Left lung (tissue), 10 donors: Measurements from ENCODE around the gene ADGRB3. TPM values are rescaled to one million over a fixed set of nuclear protein-coding genes. Genes with fewer than 3 reads are reported as not detected.

ENCODE experiments used
- ATAC-seq: fragments of 200-7000 bp; cut with Tn5 transposase; one replicate; pipeline ENCODE4 v1.9.1; 2020; ENCODE audit warnings: moderate library complexity
- DNase-seq, 4 donors: peaks; one replicate each; pipeline ENCODE4 v3.0.0-alpha.2; 2013 to 2020
- H3K27ac ChIP-seq, 2 donors: fragments of 200-600 bp; sonication (generic) in 1 of 2; one replicate each; pipeline versions ENCODE4 v1.5.0 to v1.8.0; 2020 to 2021
- H3K27me3 ChIP-seq, 2 donors: fragments of 200-600 bp; sonication (generic) in 1 of 2; one replicate each; pipeline versions ENCODE4 v1.5.0 to v1.8.0; 2020 to 2021
- H3K36me3 ChIP-seq, 2 donors: fragments of 200-600 bp; sonication (generic) in 1 of 2; one replicate each; pipeline versions ENCODE4 v1.5.0 to v1.8.0; 2020 to 2021
- H3K4me1 ChIP-seq, 2 donors: fragments of 200-600 bp; one replicate each; pipeline ENCODE4 v1.8.0; 2021
- H3K4me3 ChIP-seq, 2 donors: fragments of 200-600 bp; sonication (generic) in 1 of 2; one replicate each; pipeline versions ENCODE4 v1.5.0 to v1.8.0; 2020 to 2021; ENCODE audit warnings: mild to moderate bottlenecking in 1 of 2
- H3K9me3 ChIP-seq, 2 donors: fragments of 200-600 bp; sonication (generic) in 1 of 2; one replicate each; pipeline versions ENCODE4 v1.5.0 to v1.8.0; 2020 to 2021
- CTCF ChIP-seq, 2 donors: fragments of 200-600 bp; sonication (generic) in 1 of 2; IDR thresholded peaks; one replicate each; pipeline versions ENCODE4 v1.5.0 to v1.8.0; 2021; ENCODE audit warnings: antibody characterized with exemption in 2 of 2
- intact Hi-C, 2 donors: fragments of 100-400 bp; cut with DNase I; formaldehyde crosslinking; loops; one replicate each; pipeline versions ENCODE4 v1.11.2 to v1.14.2; 2022
- polyA plus RNA-seq, 6 donors: library from polyadenylated mRNA; unstranded; fragments of 120-200 nt; gene quantifications; one replicate each; pipeline ENCODE4 v1.2.1, GENCODE V29; 2013; ENCODE audit not compliant: insufficient read length in 6 of 6
- total RNA-seq, 2 donors: library from RNA; stranded (reverse); fragmentation: NEBNext Ultra II Directional; extraction: Animal tissue kit (Norgen Biotek cat#: 25700); gene quantifications; one replicate each; pipeline ENCODE4 v1.2.1, GENCODE V29; 2021
- donor health status: DM: no; HTN: yes; CAD: no.
- donor health status: DM: no; HTN: no; CAD: no.

Gene ADGRB3
- total and polyA plus RNA-seq, 8 donors: 2.0 to 22.4 (median 13.7) TPM

- DNase-seq (no peak), ATAC-seq (no peak)
- H3K36me3 ChIP-seq: no peaks in the 10 kb centered on the region
- H3K27ac ChIP-seq: no peak overlapping the region
- H3K27me3 ChIP-seq: no peaks in the 10 kb centered on the region
- intact Hi-C loops: no loop called here
- H3K4me3 ChIP-seq: no peak overlapping the region
- no peaks in the 10 kb centered on the region for H3K4me1 ChIP-seq
- no peaks in the 10 kb centered on the region for H3K9me3 ChIP-seq
- no peak for TF ChIP-seq CTCF (IDR thresholded peaks at IDR 0.05)
Observed at GRCh38 chr6:69181964-69182363, 546.9 kb downstream of the ADGRB3 start.

GRCh38 chr6:69185276-69185675 lies 550.2 kb downstream of the ADGRB3 start:
- Histone ChIP-seq H3K4me1 (no peaks in the 10 kb centered on the region), H3K36me3 (no peaks in the 10 kb centered on the region), H3K4me3 (no peak overlapping the region), H3K9me3 (no peaks in the 10 kb centered on the region), H3K27me3 (no peaks in the 10 kb centered on the region), H3K27ac (no peak overlapping the region)
- no peak for TF ChIP-seq CTCF (IDR thresholded peaks at IDR 0.05)
- intact Hi-C loops: no loop called here
- DNase-seq (no peak), ATAC-seq (no peak)

- no peak for ATAC-seq
- intact Hi-C loops: no loop called here
- TF ChIP-seq CTCF (IDR thresholded peaks at IDR 0.05): no peak
Observed at GRCh38 chr6:69202768-69203167, 567.7 kb downstream of the ADGRB3 start.

GRCh38 chr6:69216127-69216526 lies 581.0 kb downstream of the ADGRB3 start:
- Histone ChIP-seq H3K9me3 (no peaks in the 10 kb centered on the region), H3K4me3 (no peak overlapping the region), H3K27me3 (no peaks in the 10 kb centered on the region), H3K27ac (no peak overlapping the region), H3K4me1 (no peaks in the 10 kb centered on the region), H3K36me3 (no peaks in the 10 kb centered on the region)
- no peak for TF ChIP-seq CTCF (IDR thresholded peaks at IDR 0.05)
- ATAC-seq: no peak
- intact Hi-C loops: no loop called here
- no peak for DNase-seq

More at GRCh38 chr6:69202768-69203167, 567.7 kb downstream of the ADGRB3 start:
- no peak overlapping the region for H3K27ac ChIP-seq
- DNase-seq: peak in 2 of 4 donors; percentile 33 to 54
- no peaks in the 10 kb centered on the region for H3K27me3 ChIP-seq
- H3K36me3 ChIP-seq: no peaks in the 10 kb centered on the region
- H3K4me1 ChIP-seq: no peaks in the 10 kb centered on the region
- no peak overlapping the region for H3K4me3 ChIP-seq
- no peaks in the 10 kb centered on the region for H3K9me3 ChIP-seq

- intact Hi-C loops: no loop called here
- DNase-seq: no peak
- Histone ChIP-seq H3K9me3 (no peaks in the 10 kb centered on the region), H3K4me1 (no peaks in the 10 kb centered on the region), H3K4me3 (no peak overlapping the region), H3K27me3 (no peaks in the 10 kb centered on the region), H3K27ac (no peak overlapping the region), H3K36me3 (no peaks in the 10 kb centered on the region)
- TF ChIP-seq CTCF (IDR thresholded peaks at IDR 0.05): no peak
- ATAC-seq: no peak
Observed at GRCh38 chr6:69217343-69217742, 582.3 kb downstream of the ADGRB3 start.
